ENCODE results near the gene PRR20G.

DNA sequence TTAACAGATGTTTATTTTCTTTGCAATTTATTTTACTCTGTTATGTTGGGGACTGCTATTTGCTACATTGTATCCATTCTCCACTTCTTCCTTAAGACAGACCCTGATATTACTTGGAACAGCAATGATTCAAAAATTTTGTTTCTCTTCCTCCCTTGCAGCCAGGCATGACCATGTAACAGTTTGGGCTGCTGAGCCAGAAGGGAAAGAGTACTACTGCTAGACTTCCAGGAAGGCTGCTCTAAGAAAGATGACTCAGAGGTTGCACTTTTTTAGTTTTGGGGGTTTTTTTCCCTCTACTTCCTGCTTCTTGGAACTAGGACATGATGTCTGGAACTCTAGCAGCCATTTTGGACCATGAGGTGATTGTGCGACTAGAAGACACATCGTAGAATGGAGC lies 10.3 kb downstream of the PRR20G start:
- no peak for TF ChIP-seq CTCF (IDR thresholded peaks at IDR 0.05; ENCODE audit: low read depth, low read length, poor library complexity, severe bottlenecking)
- no peak for TF ChIP-seq EZH2phosphoT487 (IDR thresholded peaks at IDR 0.05; ENCODE audit: borderline replicate concordance, low read length)
